Measurements from ENCODE around the gene PHF2.

- no peak for TF ChIP-seq EZH2phosphoT487 (IDR thresholded peaks at IDR 0.05; ENCODE audit: insufficient read depth, low read depth)
- TF ChIP-seq EZH2 (IDR thresholded peaks at IDR 0.05; ENCODE audit: insufficient read depth, poor library complexity, severe bottlenecking): no peak
Measured at GRCh38 chr9:93649610-93650261, 73.4 kb downstream of the PHF2 start.
